Activated B cell treated with CpG ODN at 0.5 μM for 24 hours (primary cell): ENCODE data around the gene C4orf33. TPM values are rescaled to one million over a fixed set of nuclear protein-coding genes. Genes with fewer than 3 reads are reported as not detected.
A peak's percentile ranks its signal among the peaks of the same experiment; 100 is the strongest.

ENCODE experiments used
- ATAC-seq: fragments of 200-7000 bp; cut with Tn5 transposase; one replicate; pipeline ENCODE4 v1.10.0; 2021; ENCODE audit warnings: low read depth, mild to moderate bottlenecking, moderate library complexity
- CTCF ChIA-PET: fragments of 350-600 bp; sonication (Branson Sonifier 250); formaldehyde crosslinking; loops from one replicate; lab custom pipeline; 2021; ENCODE audit warnings: antibody characterized with exemption; lab: Charles Lee
- POLR2A ChIA-PET: fragments of 350-600 bp; sonication (Branson Sonifier 250); formaldehyde crosslinking; loops from one replicate; lab custom pipeline; 2021; ENCODE audit warnings: antibody characterized with exemption; lab: Charles Lee
- DNase-seq: peaks from one replicate; pipeline ENCODE4 v3.0.0; 2022
- H3K27ac Mint-ChIP-seq: one replicate; pipeline ENCODE4 v1.8.0; 2020; ENCODE audit warnings: mixed read lengths
- H3K27me3 Mint-ChIP-seq: one replicate; pipeline ENCODE4 v1.8.0; 2021; ENCODE audit warnings: mixed read lengths
- H3K36me3 Mint-ChIP-seq: one replicate; pipeline ENCODE4 v1.8.0; 2021; ENCODE audit warnings: low read depth, mixed read lengths
- H3K4me1 Mint-ChIP-seq: one replicate; pipeline ENCODE4 v1.8.0; 2021; ENCODE audit warnings: mixed read lengths
- H3K4me3 Mint-ChIP-seq: one replicate; pipeline ENCODE4 v1.8.0; 2020; ENCODE audit warnings: mild to moderate bottlenecking, mixed read lengths
- H3K9me3 Mint-ChIP-seq: one replicate; pipeline ENCODE4 v1.8.0; 2020; ENCODE audit warnings: mixed read lengths
- intact Hi-C: fragments of 100-400 bp; cut with micrococcal nuclease; formaldehyde crosslinking; loops from one replicate; pipeline ENCODE4 v1.15.1; 2024
- total RNA-seq: library from RNA; stranded (reverse); gene quantifications from 2 replicates; pipeline ENCODE4 v1.2.3, GENCODE V29; 2022
- TF ChIP-seq, protein P1 (sequence below): fragments of 200-600 bp; IDR thresholded peaks from one replicate; pipeline ENCODE4 v1.8.0; 2022; ENCODE audit warnings: antibody characterized with exemption, mild to moderate bottlenecking

C4orf33 gene
- total RNA-seq, 1 donor from 2014 or later: 8.8 TPM

DNA sequence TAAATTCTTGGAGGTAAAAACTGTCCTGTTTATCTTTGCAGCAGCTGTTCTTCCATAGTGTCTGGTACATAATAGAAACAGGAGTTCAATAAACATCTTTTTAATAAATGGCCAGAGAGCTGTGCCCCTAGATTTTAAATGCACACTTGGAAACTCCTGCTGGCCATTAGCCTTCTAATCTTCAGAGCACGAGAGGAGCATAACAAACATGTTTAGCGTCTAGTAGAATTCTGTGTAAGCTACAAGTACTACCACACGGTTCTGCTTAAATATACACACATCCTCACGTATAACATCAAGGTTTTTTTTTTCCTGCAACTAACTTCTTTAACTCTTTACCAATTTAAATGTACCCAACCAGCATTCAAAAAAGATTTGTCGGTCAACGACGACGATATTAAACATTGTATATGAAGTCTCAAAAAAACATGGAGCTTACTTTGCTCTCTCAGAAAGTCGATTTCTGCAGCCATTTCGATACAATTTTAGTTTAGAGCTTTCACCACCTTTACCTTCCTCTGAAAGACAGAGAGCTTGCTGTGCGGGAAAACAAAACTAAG, 3.2 kb upstream of the C4orf33 start:
- ATAC-seq: no peak
- CTCF ChIA-PET: interaction anchor here (1.2 kb wide), 1 partner anchor 283 kb away, joined by 3 read pairs; no protein-coding TSS in a partner anchor
- TF ChIP-seq, protein P1, sequence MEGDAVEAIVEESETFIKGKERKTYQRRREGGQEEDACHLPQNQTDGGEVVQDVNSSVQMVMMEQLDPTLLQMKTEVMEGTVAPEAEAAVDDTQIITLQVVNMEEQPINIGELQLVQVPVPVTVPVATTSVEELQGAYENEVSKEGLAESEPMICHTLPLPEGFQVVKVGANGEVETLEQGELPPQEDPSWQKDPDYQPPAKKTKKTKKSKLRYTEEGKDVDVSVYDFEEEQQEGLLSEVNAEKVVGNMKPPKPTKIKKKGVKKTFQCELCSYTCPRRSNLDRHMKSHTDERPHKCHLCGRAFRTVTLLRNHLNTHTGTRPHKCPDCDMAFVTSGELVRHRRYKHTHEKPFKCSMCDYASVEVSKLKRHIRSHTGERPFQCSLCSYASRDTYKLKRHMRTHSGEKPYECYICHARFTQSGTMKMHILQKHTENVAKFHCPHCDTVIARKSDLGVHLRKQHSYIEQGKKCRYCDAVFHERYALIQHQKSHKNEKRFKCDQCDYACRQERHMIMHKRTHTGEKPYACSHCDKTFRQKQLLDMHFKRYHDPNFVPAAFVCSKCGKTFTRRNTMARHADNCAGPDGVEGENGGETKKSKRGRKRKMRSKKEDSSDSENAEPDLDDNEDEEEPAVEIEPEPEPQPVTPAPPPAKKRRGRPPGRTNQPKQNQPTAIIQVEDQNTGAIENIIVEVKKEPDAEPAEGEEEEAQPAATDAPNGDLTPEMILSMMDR: no peak
- intact Hi-C loops: loop anchor here (1.0 to 2.0 kb wide), 6 partner anchors 176 to 1212 kb away; partner anchors contain the start of genes ABHD18, LARP1B, MFSD8 and PLK4
- peaks cover 4% of the 10 kb centered on the region for H3K36me3 Mint-ChIP-seq
- no peak overlapping the region for H3K4me3 Mint-ChIP-seq
- peaks cover 45% of the 10 kb centered on the region for H3K4me1 Mint-ChIP-seq
- H3K27me3 Mint-ChIP-seq: no peaks in the 10 kb centered on the region
- H3K9me3 Mint-ChIP-seq: no peaks in the 10 kb centered on the region
- POLR2A ChIA-PET: interaction anchor here (0.6 to 2.1 kb wide), 10 partner anchors 10 to 1128 kb away, joined by 3 to 15 read pairs (median 5); partner anchors contain the start of genes ABHD18, JADE1, LARP1B and MFSD8
- no peak for DNase-seq
- no peak overlapping the region for H3K27ac Mint-ChIP-seq

DNA sequence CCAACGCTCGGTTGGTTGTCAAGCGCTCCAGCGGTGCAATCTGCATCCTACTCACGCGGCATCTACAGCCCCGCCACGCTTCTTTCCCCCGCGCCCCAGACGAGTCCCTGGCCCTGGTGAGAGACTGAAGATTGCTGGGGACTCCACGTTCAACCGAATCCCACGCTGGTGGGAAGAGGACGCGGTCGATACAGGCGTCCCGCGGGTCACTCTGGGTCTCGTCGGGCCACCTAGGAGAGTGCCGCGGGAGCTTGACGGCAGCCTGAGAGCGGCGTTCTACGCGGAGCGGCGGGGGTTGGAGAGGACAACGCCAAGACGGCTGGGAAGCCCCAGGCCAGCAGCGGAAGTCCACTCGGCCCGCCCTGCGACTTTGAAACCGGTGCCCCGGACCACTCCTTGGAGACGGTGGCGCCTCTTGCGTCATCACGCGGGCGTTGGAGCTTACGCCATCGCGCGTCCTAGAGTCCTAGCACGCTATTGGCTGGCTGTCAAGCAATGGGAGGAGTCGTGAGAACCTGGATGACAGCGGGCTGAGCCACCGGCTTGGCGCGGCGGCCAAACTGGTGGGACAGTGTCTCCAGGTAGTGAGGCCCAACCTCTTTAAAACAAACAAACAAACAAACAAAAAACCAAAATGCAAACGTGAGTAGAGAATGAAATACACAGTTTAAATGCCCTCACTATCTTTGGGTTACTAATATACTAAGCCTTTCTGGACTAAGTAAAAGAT, 2.6 kb upstream of the C4orf33 start, which contains the start of gene SCLT1:
TSS of gene SCLT1 (minus strand) at position 349 of the 730 bp plus-strand sequence. CDS start 436 bp downstream, outside the sequence.
- Mint-ChIP-seq H3K36me3 (peaks cover 4% of the 10 kb centered on the region), H3K4me1 (peaks cover 45% of the 10 kb centered on the region), H3K9me3 (no peaks in the 10 kb centered on the region), H3K27me3 (no peaks in the 10 kb centered on the region), H3K27ac (no peak within 1 kb of the TSS), H3K4me3 (no peak within 1 kb of the TSS)
- intact Hi-C loops: loop anchor here (1.0 to 2.0 kb wide), 6 partner anchors 177 to 1213 kb away; partner anchors contain the start of genes ABHD18, LARP1B, MFSD8 and PLK4
- ATAC-seq: peak; percentile 92
- CTCF ChIA-PET: interaction anchor here (1.2 kb wide), 1 partner anchor 284 kb away, joined by 3 read pairs; no protein-coding TSS in a partner anchor
- TF ChIP-seq, protein P1: no peak
- POLR2A ChIA-PET: interaction anchor here (0.6 to 2.1 kb wide), 9 partner anchors 11 to 1128 kb away, joined by 3 to 15 read pairs (median 6); partner anchors contain the start of genes ABHD18, JADE1, LARP1B and MFSD8
- peak; percentile 94 for DNase-seq

DNA sequence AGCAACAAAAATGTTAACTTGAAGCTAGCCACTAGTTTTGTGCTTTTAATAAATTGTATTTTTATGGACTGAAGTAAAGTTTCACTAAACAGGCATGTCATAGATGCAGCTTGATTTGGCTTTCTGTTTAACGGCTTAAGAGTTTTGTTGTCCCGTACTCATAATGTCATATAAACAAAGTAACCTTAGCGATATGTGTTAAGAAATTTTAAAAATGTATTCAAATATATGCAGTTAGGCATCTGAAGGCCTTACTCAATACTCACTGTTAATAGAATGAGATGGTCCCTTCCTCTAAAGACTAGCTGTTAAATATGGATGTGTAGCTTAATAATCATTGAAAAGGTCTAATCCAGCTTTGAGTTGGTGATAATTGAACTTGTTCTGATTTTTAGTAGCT, 1.6 kb upstream of the C4orf33 start:
- no peaks in the 10 kb centered on the region for H3K9me3 Mint-ChIP-seq
- no peak overlapping the region for H3K27ac Mint-ChIP-seq
- H3K4me3 Mint-ChIP-seq: no peak overlapping the region
- H3K36me3 Mint-ChIP-seq: peaks cover 4% of the 10 kb centered on the region
- H3K4me1 Mint-ChIP-seq: peaks cover 37% of the 10 kb centered on the region
- no peaks in the 10 kb centered on the region for H3K27me3 Mint-ChIP-seq
- intact Hi-C loops: no loop called here
- TF ChIP-seq, protein P1: no peak
- DNase-seq (no peak), ATAC-seq (no peak)
- CTCF ChIA-PET: interaction anchor here (1.2 kb wide), 1 partner anchor 285 kb away, joined by 3 read pairs; no protein-coding TSS in a partner anchor
- POLR2A ChIA-PET: interaction anchor here (2.0 to 2.1 kb wide), 2 partner anchors 1033 to 1129 kb away, joined by 11 to 12 read pairs; partner anchors contain the start of genes ABHD18, LARP1B and MFSD8

DNA sequence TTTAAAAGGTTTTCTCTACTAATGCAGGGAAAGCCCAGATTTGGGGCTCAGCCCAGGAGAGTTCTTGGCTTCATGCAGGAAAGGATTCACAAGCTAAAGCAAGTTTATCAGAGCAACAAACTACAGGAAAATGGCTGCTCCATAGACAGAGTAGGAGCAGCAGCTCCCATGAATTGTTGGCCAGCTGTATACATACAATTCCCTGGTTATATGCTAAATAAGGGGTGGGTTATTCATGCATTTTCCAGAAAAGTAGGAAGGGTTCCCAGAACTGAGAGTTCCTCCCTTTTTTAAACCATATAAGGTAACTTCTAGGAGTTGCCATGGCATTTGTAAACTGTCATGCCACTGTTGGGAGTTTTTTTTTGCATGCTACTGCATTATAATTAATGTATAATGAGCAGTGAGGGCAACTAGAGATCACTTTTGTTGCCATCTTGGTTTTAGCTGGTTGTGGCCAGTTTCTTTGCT, 2.6 kb downstream of the C4orf33 start:
- ATAC-seq: no peak
- ChIA-PET POLR2A (interaction anchor here (1.4 kb wide), 1 partner anchor 289 kb away, joined by 3 read pairs; the partner anchor contains the start of gene JADE1), CTCF (no interaction called here)
- Mint-ChIP-seq H3K4me1 (peaks cover 29% of the 10 kb centered on the region), H3K9me3 (no peaks in the 10 kb centered on the region), H3K4me3 (no peak overlapping the region), H3K27ac (no peak overlapping the region), H3K27me3 (no peaks in the 10 kb centered on the region), H3K36me3 (peaks cover 11% of the 10 kb centered on the region)
- TF ChIP-seq, protein P1: no peak
- intact Hi-C loops: no loop called here
- DNase-seq: no peak
